Stimulated activated CD4-positive, alpha-beta T cell treated with anti-CD3 and anti-CD28 coated beads, Interleukin-4, amount 100 ng/mL, for 24 hours (primary cell): ENCODE results near the gene GRHL1.
A peak's percentile ranks its signal among the peaks of the same experiment; 100 is the strongest.
"Not testable (repeated sequence)": the region's sequence is repeated elsewhere in the genome, so short reads cannot be mapped to it uniquely, and the experiment has no call there.

ENCODE experiments used
- DNase-seq: peaks from one replicate; pipeline ENCODE4 v3.0.0-alpha.2; 2020

The GRHL1 gene

DNA sequence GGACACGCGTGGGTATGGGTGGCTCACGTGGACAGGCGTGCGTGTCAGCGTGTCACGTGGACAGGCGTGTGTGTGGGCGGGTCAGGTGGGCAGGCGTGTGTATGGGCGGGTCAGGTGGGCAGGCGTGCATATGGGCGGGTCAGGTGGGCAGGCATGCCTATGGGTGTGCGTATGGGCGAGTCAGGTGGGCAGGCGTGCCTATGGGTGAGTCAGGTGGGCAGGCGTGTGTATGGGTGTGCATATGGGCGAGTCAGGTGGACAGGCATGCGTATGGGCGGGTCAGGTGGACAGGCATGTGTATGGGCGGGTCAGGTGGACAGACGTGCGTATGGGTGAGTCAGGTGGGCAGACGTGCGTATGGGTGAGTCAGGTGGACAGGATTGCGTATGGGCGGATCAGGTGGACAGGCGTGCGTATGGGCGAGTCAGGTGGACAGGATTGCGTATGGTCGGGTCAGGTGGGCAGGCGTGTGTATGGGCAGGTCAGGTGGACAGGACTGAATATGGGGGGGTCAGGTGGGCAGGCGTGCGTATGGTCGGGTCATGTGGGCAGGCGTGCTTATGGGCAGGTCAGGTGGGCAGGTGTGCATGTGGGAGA lies 61.0 kb downstream of the GRHL1 start:
- DNase-seq, result not testable (repeated sequence)

- DNase-seq, result no peak
Observed at GRCh38 chr2:10012963-10013461, 61.5 kb downstream of the GRHL1 start.

DNA sequence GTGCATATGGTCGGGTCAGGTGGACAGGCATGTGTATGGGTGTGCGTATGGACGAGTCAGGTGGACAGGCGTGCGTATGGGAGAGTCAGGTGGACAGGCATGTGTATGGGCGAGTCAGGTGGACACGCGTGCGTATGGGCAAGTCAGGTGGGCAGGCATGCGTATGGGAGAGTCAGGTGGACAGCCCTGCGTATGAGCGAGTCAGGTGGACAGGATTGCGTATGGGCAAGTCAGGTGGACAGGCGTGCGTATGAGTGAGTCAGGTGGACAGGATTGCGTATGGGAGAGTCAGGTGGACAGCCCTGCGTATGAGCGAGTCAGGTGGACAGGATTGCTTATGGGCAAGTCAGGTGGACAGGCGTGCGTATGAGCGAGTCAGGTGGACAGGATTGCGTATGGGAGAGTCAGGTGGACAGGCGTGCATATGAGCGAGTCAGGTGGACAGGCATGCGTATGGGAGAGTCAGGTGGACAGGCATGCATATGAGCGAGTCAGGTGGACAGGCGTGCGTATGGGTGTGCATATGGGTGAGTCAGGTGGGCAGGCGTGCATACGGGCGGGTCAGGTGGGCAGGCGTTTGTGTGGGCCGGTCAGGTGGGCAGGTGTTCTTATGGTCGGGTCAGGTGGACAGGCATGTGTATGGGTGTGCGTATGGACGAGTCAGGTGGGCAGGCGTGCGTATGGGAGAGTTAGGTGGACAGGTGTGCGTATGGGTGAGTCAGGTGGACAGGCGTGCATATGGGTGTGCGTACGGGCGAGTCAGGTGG lies 62.3 kb downstream of the GRHL1 start:
- not testable (repeated sequence) for DNase-seq

DNA sequence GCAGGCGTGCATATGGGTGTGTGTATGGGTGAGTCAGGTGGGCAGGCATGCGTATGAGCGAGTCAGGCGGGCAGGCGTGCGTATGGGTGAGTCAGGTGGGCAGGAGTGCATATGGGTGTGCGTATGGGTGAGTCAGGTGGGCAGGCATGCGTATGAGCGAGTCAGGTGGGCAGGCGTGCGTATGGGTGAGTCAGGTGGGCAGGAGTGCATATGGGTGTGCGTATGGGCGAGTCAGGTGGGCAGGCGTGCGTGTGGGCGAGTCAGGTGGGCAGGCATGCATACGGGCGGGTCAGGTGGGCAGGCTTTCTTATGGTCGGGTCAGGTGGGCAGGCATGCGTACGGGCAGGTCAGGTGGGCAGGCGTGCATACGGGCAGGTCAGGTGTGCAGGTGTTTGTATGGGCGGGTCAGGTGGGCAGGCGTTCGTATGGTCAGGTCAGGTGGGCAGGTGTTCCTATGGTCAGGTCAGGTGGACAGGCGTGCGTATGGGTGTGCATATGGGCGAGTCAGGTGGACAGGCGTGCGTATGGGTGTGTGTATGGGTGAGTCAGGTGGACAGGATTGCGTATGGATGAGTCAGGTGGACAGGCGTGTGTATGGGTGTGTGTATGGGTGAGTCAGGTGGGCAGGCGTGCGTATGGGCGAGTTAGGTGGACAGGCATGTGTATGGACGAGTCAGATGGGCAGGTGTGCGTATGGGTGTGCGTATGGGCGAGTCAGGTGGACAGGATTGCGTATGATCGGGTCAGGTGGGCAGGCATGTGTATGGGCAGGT lies 63.1 kb downstream of the GRHL1 start:
- DNase-seq, result no peak

GRCh38 chr2:10015376-10015989 lies 64.0 kb downstream of the GRHL1 start:
- not testable (repeated sequence) for DNase-seq

DNA sequence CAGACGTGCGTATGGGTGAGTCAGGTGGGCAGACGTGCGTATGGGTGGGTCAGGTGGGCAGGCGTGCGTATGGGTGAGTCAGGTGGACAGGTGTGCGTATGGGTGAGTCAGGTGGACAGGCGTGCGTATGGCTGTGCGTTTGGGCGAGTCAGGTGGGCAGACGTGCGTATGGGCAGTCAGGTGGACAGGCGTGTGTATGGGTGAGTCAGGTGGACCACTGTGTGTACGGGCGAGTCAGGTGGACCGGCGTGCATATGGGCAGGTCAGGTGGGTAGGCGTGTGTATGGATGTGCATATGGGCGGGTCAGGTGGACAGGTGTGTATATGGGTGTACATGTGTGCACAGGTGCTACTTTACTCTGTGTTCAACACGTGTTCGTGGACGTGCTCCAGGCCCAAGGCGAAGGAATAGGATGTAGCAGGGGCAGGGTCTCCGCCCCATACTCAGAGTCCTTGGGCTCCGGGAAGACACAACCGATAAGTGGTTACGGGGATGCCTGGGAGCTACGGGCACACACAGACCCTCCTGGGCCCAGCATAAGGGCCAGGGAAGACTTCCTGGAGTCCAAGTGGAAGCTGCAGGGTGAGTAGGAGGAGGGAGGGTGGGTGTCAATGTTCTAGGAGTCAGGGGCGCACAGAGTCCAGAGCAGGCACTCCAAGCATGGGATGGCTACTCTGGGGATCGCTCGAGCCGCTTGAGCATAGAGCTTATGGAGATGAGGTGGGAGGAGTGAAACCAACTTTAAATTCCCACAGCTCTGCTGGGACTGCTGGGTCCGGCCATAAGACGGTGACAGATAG lies 64.7 kb downstream of the GRHL1 start:
- DNase-seq, result no peak

DNA sequence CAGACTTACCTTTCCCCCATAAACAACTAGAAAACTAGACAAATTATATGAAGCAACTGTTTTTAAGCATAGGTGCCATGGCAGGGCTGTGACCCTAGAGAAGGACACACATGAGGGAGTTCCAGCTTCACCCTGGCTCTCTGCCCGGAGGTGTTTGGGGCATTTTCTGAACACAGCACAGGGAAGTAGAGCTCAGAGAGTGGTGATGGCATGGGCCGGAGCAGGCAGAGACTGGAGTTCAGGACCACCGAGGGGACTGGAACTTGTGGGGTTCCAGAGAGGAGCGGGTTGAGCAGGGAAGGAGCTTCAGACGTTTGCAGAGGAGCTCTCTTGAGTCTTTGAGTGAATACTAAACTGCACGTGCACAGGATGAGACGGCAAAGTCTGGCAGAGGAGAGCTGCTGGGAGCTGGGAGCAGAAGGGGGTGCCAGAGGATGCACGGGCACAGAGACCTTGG lies 65.3 kb downstream of the GRHL1 start:
- no peak for DNase-seq

GRCh38 chr2:10017313-10017941 lies 65.9 kb downstream of the GRHL1 start:
- DNase-seq, result no peak

- no peak for DNase-seq
Observed at GRCh38 chr2:10019174-10019573, 67.7 kb downstream of the GRHL1 start.

DNA sequence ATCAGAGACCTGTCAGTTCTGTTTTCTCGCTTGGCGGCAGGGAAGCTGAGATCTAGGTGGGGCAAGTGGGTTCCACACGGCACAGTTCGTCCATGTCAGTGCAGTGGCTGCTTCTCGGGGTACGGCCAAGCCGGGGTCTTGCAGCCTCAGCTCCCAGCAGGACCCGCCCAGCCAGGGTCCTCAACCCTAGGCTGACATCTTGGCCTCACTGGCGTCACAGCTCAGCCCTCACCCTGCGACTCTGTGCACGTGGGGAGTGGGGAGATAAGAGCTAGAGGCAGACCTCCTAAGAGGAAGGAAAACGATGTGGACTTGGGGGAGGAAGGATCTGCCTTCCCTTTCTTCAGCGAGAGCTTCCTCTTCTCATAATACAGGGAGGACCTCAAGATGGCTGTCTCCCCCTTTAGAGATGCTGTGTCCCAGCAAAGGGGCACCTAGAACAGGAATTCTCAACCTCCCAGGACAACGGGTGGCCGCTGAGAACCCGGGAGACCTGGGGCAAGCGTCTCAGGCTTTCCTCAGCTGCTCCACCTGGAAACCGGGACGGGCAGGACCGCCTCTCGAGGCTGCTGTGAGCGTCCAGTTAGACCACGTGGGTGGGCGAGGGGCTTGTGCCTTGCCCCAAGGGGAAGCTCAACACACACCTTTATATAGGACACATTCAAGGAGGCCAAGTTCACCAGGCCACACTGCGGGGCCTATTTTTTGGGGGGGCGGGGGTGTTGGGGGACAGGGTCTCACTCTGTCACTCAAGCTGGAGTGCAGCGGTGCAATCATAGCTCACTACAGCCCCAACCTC lies 68.3 kb downstream of the GRHL1 start:
- no peak for DNase-seq

DNA sequence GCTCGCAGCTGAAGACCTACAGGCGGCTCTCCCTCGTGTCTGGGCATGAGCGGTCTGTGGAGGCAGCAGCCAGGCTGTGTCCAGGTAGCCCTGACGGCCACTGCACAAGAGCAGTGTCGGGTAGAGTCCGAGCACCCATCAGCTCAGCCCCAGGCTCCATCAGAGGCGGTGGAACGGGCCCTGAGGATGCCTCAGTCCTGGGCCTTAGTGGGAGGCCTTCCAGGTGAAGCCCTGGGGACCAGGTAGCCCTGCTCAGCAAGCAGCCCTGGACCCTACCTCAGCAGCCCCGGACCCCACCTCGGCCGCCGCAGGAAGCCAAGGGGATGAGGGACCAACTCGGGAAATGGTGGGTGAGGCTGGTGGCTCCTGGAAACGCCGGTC lies 70.5 kb downstream of the GRHL1 start:
- no peak for DNase-seq

DNA sequence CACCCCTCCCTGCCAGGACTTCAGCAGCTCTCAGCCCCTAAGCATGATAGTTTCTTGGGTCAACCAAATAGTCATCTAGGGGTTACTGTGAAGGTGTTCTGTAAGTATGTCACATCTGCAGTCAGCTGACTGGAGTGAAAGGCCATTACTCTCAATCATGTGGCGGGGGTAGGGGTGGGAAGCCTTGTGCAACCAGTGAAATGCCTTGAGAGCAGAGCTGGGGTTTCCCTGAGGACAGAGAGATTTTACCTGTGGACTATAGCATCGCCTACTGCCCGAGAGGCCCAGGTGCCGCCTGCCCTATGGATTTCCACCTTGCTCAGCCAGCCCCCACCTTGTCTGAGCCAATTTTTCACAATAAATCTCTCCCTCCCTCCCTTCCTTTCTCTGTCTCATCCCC lies 71.0 kb downstream of the GRHL1 start:
- no peak for DNase-seq

DNA sequence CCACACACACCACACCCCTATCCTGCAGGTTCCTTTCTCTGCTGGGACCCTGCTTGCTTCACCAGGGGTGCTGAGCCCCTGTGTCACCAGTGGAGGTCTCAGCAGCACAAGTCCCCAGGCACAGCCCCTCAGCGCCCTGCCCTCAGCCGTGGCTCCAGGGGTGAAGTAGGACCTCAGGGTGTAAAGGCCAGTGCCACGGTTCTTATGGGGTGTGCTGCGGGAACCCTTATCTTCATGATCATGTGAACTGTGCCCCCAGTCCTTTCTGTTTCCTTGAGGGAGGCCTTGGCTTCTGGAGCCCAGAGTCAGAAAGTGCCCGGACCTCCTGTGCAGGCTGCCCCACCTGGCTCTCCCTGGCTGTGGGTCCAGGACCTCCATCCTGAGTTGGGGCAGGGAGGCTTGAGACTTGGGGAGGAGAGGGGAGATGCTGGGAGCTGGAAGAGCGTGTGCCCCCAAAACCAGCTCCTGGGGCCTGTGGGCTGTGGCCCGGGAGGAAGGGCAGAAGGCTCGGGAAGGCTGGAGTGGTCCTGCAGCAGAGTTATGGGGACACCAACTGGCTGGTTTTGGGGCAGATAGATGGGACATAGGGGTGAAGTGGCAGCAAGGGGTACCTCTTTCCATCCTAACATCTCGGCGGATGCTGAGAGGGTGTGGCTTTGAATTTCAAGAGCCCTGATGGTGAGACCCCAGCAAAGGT lies 71.6 kb downstream of the GRHL1 start:
- no peak for DNase-seq

DNA sequence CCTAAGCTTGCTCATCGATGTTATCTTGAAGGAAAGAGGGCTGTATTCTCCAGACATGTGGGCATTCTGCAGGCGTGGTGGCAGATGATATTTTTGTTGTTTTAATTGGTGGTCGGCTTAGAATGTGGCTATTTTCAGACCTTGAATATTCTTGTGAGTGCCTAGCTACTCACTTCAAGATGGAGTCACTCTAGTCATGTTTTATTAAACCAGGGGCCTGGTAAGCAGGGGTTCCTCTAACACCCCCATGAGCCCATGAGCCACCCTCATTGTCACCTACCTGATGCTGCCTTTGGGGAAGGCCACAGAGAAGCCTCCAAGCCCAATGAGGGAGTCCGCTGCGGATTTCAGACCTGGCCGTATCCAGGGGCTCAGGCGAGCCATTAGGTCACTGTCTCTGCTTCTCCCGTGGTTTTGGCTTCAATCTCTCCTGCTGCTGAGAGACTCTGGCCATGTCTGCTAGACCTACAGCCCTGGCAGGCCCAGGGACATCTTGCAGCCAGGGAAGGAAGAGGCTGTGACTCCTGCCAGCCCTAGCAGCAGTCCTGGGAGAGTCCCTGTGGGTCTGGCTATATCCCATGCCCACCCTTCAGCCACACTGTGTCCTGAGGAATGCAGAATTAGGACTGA lies 75.6 kb downstream of the GRHL1 start:
- no peak for DNase-seq

- DNase-seq, result no peak
Observed at GRCh38 chr2:10027660-10028330, 76.3 kb downstream of the GRHL1 start.

DNA sequence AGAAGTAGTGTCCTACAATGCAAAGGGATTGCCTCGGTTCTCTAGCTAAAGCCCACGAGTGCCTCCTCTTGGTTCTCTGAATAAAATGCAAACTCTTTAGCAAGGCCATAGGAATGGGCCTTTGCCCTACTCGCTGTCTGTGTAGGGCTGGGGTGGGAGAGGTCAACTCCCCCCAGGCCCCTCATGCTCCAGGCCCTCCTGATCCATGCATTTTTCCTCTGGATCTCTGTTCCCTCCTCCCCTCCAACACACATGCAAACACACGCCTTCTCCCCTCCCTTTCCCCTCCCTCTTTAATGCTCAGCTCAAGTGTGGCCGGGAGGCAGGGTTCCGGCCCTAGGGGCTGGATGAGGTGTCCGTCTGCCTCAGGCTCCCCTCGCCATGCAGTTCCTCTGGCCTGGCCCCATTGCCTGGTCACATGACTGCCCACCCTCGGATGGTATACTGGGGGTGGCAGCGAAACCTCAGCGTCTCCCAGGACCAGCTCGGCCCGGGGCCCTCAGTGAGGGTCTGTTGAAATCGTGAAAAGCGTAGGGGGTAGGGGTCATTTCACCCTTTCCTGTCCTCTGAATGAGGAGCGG lies 77.0 kb downstream of the GRHL1 start:
- DNase-seq, result no peak

GRCh38 chr2:10028988-10029874 lies 77.7 kb downstream of the GRHL1 start:
- DNase-seq, result peak; percentile 37

- DNase-seq, result no peak
Observed at GRCh38 chr2:10029875-10030223, 78.4 kb downstream of the GRHL1 start.
